H9 (cell line): ENCODE measurements around the gene TGFA. TPM values are rescaled to one million over a fixed set of nuclear protein-coding genes. Genes with fewer than 3 reads are reported as not detected.

Experiments used
- DNase-seq: peaks from one replicate; pipeline ENCODE4 v3.0.0-alpha.2; 2017
- H2AFZ ChIP-seq: one replicate; pipeline ENCODE4 v1.6.1; 2013; ENCODE audit warnings: mild to moderate bottlenecking, low read length, control low read depth, moderate library complexity
- H2AK5ac ChIP-seq: 2 replicates; pipeline ENCODE4 v1.6.1; 2013; ENCODE audit warnings: low read length, control low read depth, mixed read lengths; ENCODE audit not compliant: insufficient read length
- H2BK120ac ChIP-seq: one replicate; pipeline ENCODE4 v1.6.1; 2013; ENCODE audit warnings: low read depth, mild to moderate bottlenecking, low read length, control low read depth, inconsistent platforms; ENCODE audit not compliant: poor library complexity, severe bottlenecking
- H2BK12ac ChIP-seq: 2 replicates; pipeline ENCODE4 v1.6.1; 2013; ENCODE audit warnings: low read length, control low read depth, mixed read lengths, low read depth; ENCODE audit not compliant: insufficient read length
- H2BK15ac ChIP-seq: 2 replicates; pipeline ENCODE4 v1.6.1; 2013; ENCODE audit warnings: low read depth, low read length, control low read depth
- H2BK20ac ChIP-seq: one replicate; pipeline ENCODE4 v1.6.1; 2013; ENCODE audit warnings: low read depth, mild to moderate bottlenecking, low read length, control low read depth, inconsistent platforms; ENCODE audit not compliant: poor library complexity, severe bottlenecking
- H2BK5ac ChIP-seq: 2 replicates; pipeline ENCODE4 v1.6.1; 2013; ENCODE audit warnings: low read length, control low read depth, mixed read lengths; ENCODE audit not compliant: insufficient read length
- H3K14ac ChIP-seq: 2 replicates; pipeline ENCODE4 v1.6.1; 2013; ENCODE audit warnings: low read length, control low read depth; ENCODE audit not compliant: insufficient read depth
- H3K18ac ChIP-seq: 2 replicates; pipeline ENCODE4 v1.6.1; 2013; ENCODE audit warnings: low read depth, mild to moderate bottlenecking, mixed read lengths, low read length, control low read depth; ENCODE audit not compliant: insufficient read length
- H3K23ac ChIP-seq: 2 replicates; pipeline ENCODE4 v1.6.1; 2013; ENCODE audit warnings: low read length, control low read depth, mixed read lengths, low read depth; ENCODE audit not compliant: insufficient read length
- H3K23me2 ChIP-seq: 2 replicates; pipeline ENCODE4 v1.6.1; 2013; ENCODE audit warnings: low read depth, mild to moderate bottlenecking, mixed read lengths, low read length, control low read depth; ENCODE audit not compliant: insufficient read length, poor library complexity, severe bottlenecking
- H3K27ac ChIP-seq: 2 replicates; pipeline ENCODE4 v1.5.1; 2013; ENCODE audit warnings: low read length, control low read depth, mixed read lengths, low read depth; ENCODE audit not compliant: insufficient read length
- H3K27me3 ChIP-seq: 2 replicates; pipeline ENCODE4 v1.6.1; 2013; ENCODE audit warnings: low read length, control low read depth, inconsistent platforms; ENCODE audit not compliant: insufficient read depth
- H3K4ac ChIP-seq: 2 replicates; pipeline ENCODE4 v1.6.1; 2013; ENCODE audit warnings: low read depth, mild to moderate bottlenecking, control low read depth, inconsistent platforms, low read length, moderate library complexity
- H3K4me1 ChIP-seq: 2 replicates; pipeline ENCODE4 v1.6.1; 2013; ENCODE audit warnings: low read length, control low read depth, inconsistent platforms; ENCODE audit not compliant: insufficient read depth
- H3K4me2 ChIP-seq: 2 replicates; pipeline ENCODE4 v1.6.1; 2013; ENCODE audit warnings: low read length, control low read depth, mixed read lengths; ENCODE audit not compliant: insufficient read length, insufficient read depth
- H3K56ac ChIP-seq: 2 replicates; pipeline ENCODE4 v1.6.1; 2013; ENCODE audit warnings: low read depth, mild to moderate bottlenecking, mixed read lengths, low read length, control low read depth; ENCODE audit not compliant: insufficient read length
- H3K79me1 ChIP-seq: 2 replicates; pipeline ENCODE4 v1.6.1; 2013; ENCODE audit warnings: low read depth, mild to moderate bottlenecking, moderate library complexity, low read length, control low read depth, inconsistent platforms; ENCODE audit not compliant: insufficient read depth, poor library complexity, severe bottlenecking
- H3K79me2 ChIP-seq: 2 replicates; pipeline ENCODE4 v1.6.1; 2013; ENCODE audit warnings: low read length, control low read depth, inconsistent platforms; ENCODE audit not compliant: insufficient read depth
- H3K9ac ChIP-seq: 2 replicates; pipeline ENCODE4 v1.6.1; 2013; ENCODE audit warnings: low read length, control low read depth, mixed read lengths; ENCODE audit not compliant: insufficient read length; ENCODE audit errors: extremely low read depth
- H3K9me3 ChIP-seq: one replicate; pipeline ENCODE4 v1.6.1; 2013; ENCODE audit warnings: low read depth, low read length, inconsistent platforms; ENCODE audit not compliant: control insufficient read depth
- H3T11ph ChIP-seq: one replicate; pipeline ENCODE4 v1.6.1; 2013; ENCODE audit warnings: mild to moderate bottlenecking, low read length, control low read depth, inconsistent platforms
- H4K20me1 ChIP-seq: one replicate; pipeline ENCODE4 v1.6.1; 2013; ENCODE audit not compliant: control insufficient read depth, insufficient read length, insufficient read depth
- H4K5ac ChIP-seq: 2 replicates; pipeline ENCODE4 v1.6.1; 2013; ENCODE audit warnings: low read depth, mild to moderate bottlenecking, mixed read lengths, low read length, control low read depth; ENCODE audit not compliant: insufficient read length
- H4K8ac ChIP-seq: replicated peaks from 2 replicates; pipeline ENCODE4 v1.6.1; 2013; ENCODE audit warnings: low read length, control low read depth, mixed read lengths, low read depth; ENCODE audit not compliant: insufficient read length
- H4K91ac ChIP-seq: 2 replicates; pipeline ENCODE4 v1.6.1; 2013; ENCODE audit warnings: low read depth, mild to moderate bottlenecking, moderate library complexity, mixed read lengths, low read length, control low read depth; ENCODE audit not compliant: insufficient read length
- H3K27ac Mint-ChIP-seq, 3 experiments: 2 replicates in 2 of 3; 3 replicates in 1 of 3; pipeline ENCODE4 v1.8.0; 2020 to 2021; ENCODE audit warnings: mixed read lengths in 3 of 3, mild to moderate bottlenecking in 1 of 3, moderate library complexity in 1 of 3
- H3K27me3 Mint-ChIP-seq: 2 replicates; pipeline ENCODE4 v1.8.0; 2021; ENCODE audit warnings: low read depth, mild to moderate bottlenecking, moderate library complexity, mixed read lengths
- H3K36me3 Mint-ChIP-seq, 3 experiments: 2 replicates in 2 of 3; 3 replicates in 1 of 3; pipeline ENCODE4 v1.8.0; 2020 to 2021; ENCODE audit warnings: low read depth in 3 of 3, mixed read lengths in 3 of 3; ENCODE audit not compliant: insufficient read depth in 1 of 3
- H3K4me1 Mint-ChIP-seq, 2 experiments: 2 replicates each; pipeline ENCODE4 v1.8.0; 2020; ENCODE audit warnings: mixed read lengths in 2 of 2
- H3K4me3 Mint-ChIP-seq, 2 experiments: 2 replicates in 1 of 2; 3 replicates in 1 of 2; pipeline ENCODE4 v1.8.0; 2020 to 2021; ENCODE audit warnings: mild to moderate bottlenecking in 2 of 2, mixed read lengths in 2 of 2, moderate library complexity in 1 of 2
- H3K9me3 Mint-ChIP-seq, 2 experiments: 2 replicates in 1 of 2; 3 replicates in 1 of 2; pipeline ENCODE4 v1.8.0; 2020; ENCODE audit warnings: mild to moderate bottlenecking in 2 of 2, mixed read lengths in 2 of 2, moderate library complexity in 1 of 2
- WGBS: extraction: QIAGEN DNeasy Blood & Tissue Kit; methylation state at CpG from one replicate; pipeline ENCODE4 v1.1.7; 2013; ENCODE audit warnings: missing lambda C conversion rate, low lambda C conversion rate, mixed read lengths; ENCODE audit not compliant: insufficient read length; ENCODE audit errors: extremely low coverage; 5-methylcytosine and 5-hydroxymethylcytosine counted together
- total RNA-seq: library from RNA; stranded (reverse); gene quantifications from 2 replicates; pipeline ENCODE4 v1.2.1, GENCODE V29; 2021
- TF ChIP-seq, protein P1 (sequence below): fragments of 200-600 bp; sonication (generic); conservative IDR thresholded peaks from 3 replicates; pipeline ENCODE4 v1.8.0; 2021; ENCODE audit warnings: antibody characterized with exemption, mild to moderate bottlenecking

Gene TGFA
- total RNA-seq, 1 experiment from 2014 or later: 3.3 TPM

GRCh38 chr2:70554338-70554892, 789 bp upstream of the TGFA start:
- Histone ChIP-seq H2BK15ac (no peak overlapping the region), H3K9me3 (no peaks in the 10 kb centered on the region), H3K14ac (no peak overlapping the region), H4K8ac (no peak overlapping the region), H3K4me1 (no peaks in the 10 kb centered on the region), H3K23ac (no peak overlapping the region), H3K27ac (no peak overlapping the region), H3K79me2 (no peaks in the 10 kb centered on the region), H4K5ac (no peak overlapping the region), H2BK5ac (no peak overlapping the region), H3K9ac (no peak overlapping the region), H3K4ac (no peak overlapping the region), H3K79me1 (no peaks in the 10 kb centered on the region), H3T11ph (no peak overlapping the region), H4K20me1 (no peaks in the 10 kb centered on the region), H3K4me2 (peak overlapping the region; percentile 81), H4K91ac (no peak overlapping the region), H2BK20ac (no peak overlapping the region), H2AK5ac (no peak overlapping the region), H3K18ac (no peak overlapping the region), H2BK12ac (no peak overlapping the region), H2BK120ac (no peak overlapping the region), H3K27me3 (peaks cover 8% of the 10 kb centered on the region; the same call in 1 of the 2 replicates), H3K56ac (no peak overlapping the region), H3K23me2 (peaks cover 18% of the 10 kb centered on the region), H2AFZ (no peak overlapping the region)
- H3K4me3 Mint-ChIP-seq: peak overlapping the region; percentile 79 to 85
- H3K36me3 Mint-ChIP-seq: peaks cover 0 to 1% (median 0%) of the 10 kb centered on the region in 3 experiments; a peak in 1 of 7 replicates
- DNase-seq: no peak
- H3K4me1 Mint-ChIP-seq: peaks cover 23 to 30% of the 10 kb centered on the region in 2 experiments
- H3K27ac Mint-ChIP-seq: no peak overlapping the region
- TF ChIP-seq, protein P1, sequence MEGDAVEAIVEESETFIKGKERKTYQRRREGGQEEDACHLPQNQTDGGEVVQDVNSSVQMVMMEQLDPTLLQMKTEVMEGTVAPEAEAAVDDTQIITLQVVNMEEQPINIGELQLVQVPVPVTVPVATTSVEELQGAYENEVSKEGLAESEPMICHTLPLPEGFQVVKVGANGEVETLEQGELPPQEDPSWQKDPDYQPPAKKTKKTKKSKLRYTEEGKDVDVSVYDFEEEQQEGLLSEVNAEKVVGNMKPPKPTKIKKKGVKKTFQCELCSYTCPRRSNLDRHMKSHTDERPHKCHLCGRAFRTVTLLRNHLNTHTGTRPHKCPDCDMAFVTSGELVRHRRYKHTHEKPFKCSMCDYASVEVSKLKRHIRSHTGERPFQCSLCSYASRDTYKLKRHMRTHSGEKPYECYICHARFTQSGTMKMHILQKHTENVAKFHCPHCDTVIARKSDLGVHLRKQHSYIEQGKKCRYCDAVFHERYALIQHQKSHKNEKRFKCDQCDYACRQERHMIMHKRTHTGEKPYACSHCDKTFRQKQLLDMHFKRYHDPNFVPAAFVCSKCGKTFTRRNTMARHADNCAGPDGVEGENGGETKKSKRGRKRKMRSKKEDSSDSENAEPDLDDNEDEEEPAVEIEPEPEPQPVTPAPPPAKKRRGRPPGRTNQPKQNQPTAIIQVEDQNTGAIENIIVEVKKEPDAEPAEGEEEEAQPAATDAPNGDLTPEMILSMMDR: peak; percentile 39; the same call in 2 of the 3 replicates
- H3K9me3 Mint-ChIP-seq: peaks cover 0 to 4% of the 10 kb centered on the region in 2 experiments; a peak in 1 of 5 replicates
- peaks cover 45% of the 10 kb centered on the region for H3K27me3 Mint-ChIP-seq
- WGBS: no CpG with 5 or more reads among the region's 18 CpGs
